GM23338 (cell line): Measurements from ENCODE around the gene ZBTB18. TPM values are rescaled to one million over a fixed set of nuclear protein-coding genes. Genes with fewer than 3 reads are reported as not detected.

Experiments used
- ATAC-seq: fragments of 200-7000 bp; cut with Tn5 transposase; 3 replicates; pipeline ENCODE4 v1.9.1; 2020
- DNase-seq: peaks from one replicate; pipeline ENCODE4 v3.0.0-alpha.2; 2015; ENCODE audit warnings: low spot score
- H2AFZ ChIP-seq: fragments of 200-600 bp; sonication (generic); 2 replicates; pipeline ENCODE4 v1.8.0; 2016; ENCODE audit warnings: antibody characterized with exemption, mild to moderate bottlenecking, moderate library complexity
- H3F3A ChIP-seq: fragments of 200-600 bp; sonication (generic); replicated peaks from 2 replicates; pipeline ENCODE4 v1.8.0; 2017; ENCODE audit warnings: antibody characterized with exemption, mixed run types, low read depth
- H3K27ac ChIP-seq: fragments of 200-600 bp; sonication (generic); 2 replicates; pipeline ENCODE4 v1.6.1; 2016; ENCODE audit warnings: low read depth
- H3K27me3 ChIP-seq: fragments of 200-600 bp; sonication (generic); 2 replicates; pipeline ENCODE4 v1.8.0; 2016; ENCODE audit warnings: mild to moderate bottlenecking, mixed run types, moderate library complexity; ENCODE audit not compliant: insufficient read depth
- H3K36me3 ChIP-seq: fragments of 200-600 bp; sonication (generic); 2 replicates; pipeline ENCODE4 v1.8.0; 2016; ENCODE audit warnings: mild to moderate bottlenecking; ENCODE audit not compliant: insufficient read depth
- H3K4me1 ChIP-seq: fragments of 200-600 bp; sonication (generic); 2 replicates; pipeline ENCODE4 v1.8.0; 2016; ENCODE audit warnings: mild to moderate bottlenecking, moderate library complexity; ENCODE audit not compliant: insufficient read depth
- H3K4me2 ChIP-seq: fragments of 200-600 bp; sonication (generic); 2 replicates; pipeline ENCODE4 v1.7.1; 2017; ENCODE audit warnings: mixed run types
- H3K4me3 ChIP-seq: fragments of 200-600 bp; sonication (generic); 2 replicates; pipeline ENCODE4 v1.6.1; 2016; ENCODE audit warnings: mixed run types
- H3K79me2 ChIP-seq: fragments of 200-600 bp; sonication (generic); replicated peaks from 2 replicates; pipeline ENCODE4 v1.8.0; 2017; ENCODE audit warnings: mild to moderate bottlenecking; ENCODE audit not compliant: insufficient read depth
- H3K9me2 ChIP-seq: fragments of 200-600 bp; sonication (generic); 2 replicates; pipeline ENCODE4 v1.8.0; 2017; ENCODE audit not compliant: insufficient read depth
- H4K20me1 ChIP-seq: fragments of 200-600 bp; sonication (generic); replicated peaks from 2 replicates; pipeline ENCODE4 v1.8.0; 2017; ENCODE audit warnings: mild to moderate bottlenecking; ENCODE audit not compliant: insufficient read depth
- H3K27ac Mint-ChIP-seq: 2 replicates; pipeline ENCODE4 v1.8.0; 2020; ENCODE audit warnings: inconsistent platforms, mild to moderate bottlenecking, moderate library complexity, mixed read lengths
- H3K27me3 Mint-ChIP-seq: 3 replicates; pipeline ENCODE4 v1.8.0; 2022; ENCODE audit warnings: low read depth, mild to moderate bottlenecking, moderate library complexity, mixed read lengths, inconsistent platforms; ENCODE audit not compliant: insufficient read depth, poor library complexity
- H3K36me3 Mint-ChIP-seq: 3 replicates; pipeline ENCODE4 v1.8.0; 2021; ENCODE audit warnings: low read depth, mild to moderate bottlenecking, inconsistent platforms, moderate library complexity, mixed read lengths
- H3K4me1 Mint-ChIP-seq: 3 replicates; pipeline ENCODE4 v1.8.0; 2020; ENCODE audit warnings: mild to moderate bottlenecking, inconsistent platforms, mixed read lengths
- H3K4me3 Mint-ChIP-seq: 3 replicates; pipeline ENCODE4 v1.8.0; 2021; ENCODE audit warnings: moderate library complexity, mild to moderate bottlenecking, inconsistent platforms, mixed read lengths
- H3K9me3 Mint-ChIP-seq: 3 replicates; pipeline ENCODE4 v1.8.0; 2020; ENCODE audit warnings: moderate library complexity, mild to moderate bottlenecking, inconsistent platforms, mixed read lengths
- CREB1 ChIP-seq: fragments of 250-450 bp; sonication (Bioruptor Pico); IDR thresholded peaks from 2 replicates; pipeline ENCODE4 v1.5.0; 2020; ENCODE audit warnings: low read depth, mild to moderate bottlenecking, moderate library complexity
- EZH2 ChIP-seq: fragments of 200-600 bp; sonication (generic); IDR thresholded peaks from one replicate; pipeline ENCODE4 v1.8.0; 2017; ENCODE audit warnings: antibody characterized with exemption, mild to moderate bottlenecking, low read depth; ENCODE audit not compliant: unreplicated experiment
- EZH2phosphoT487 ChIP-seq: fragments of 200-600 bp; sonication (generic); IDR thresholded peaks from one replicate; pipeline ENCODE4 v1.8.1; 2018; ENCODE audit warnings: antibody characterized with exemption; ENCODE audit not compliant: unreplicated experiment
- JUNB ChIP-seq: IDR thresholded peaks from one replicate; pipeline ENCODE4 v1.6.1; 2016; ENCODE audit warnings: antibody characterized with exemption; ENCODE audit not compliant: unreplicated experiment
- NANOG ChIP-seq: IDR thresholded peaks from 2 replicates; pipeline ENCODE4 v1.6.1; 2016; ENCODE audit warnings: antibody characterized with exemption, borderline replicate concordance
- POLR2AphosphoS5 ChIP-seq: IDR thresholded peaks from 2 replicates; pipeline ENCODE4 v1.6.1; 2016; ENCODE audit warnings: antibody characterized with exemption, low read depth
- STAT1 ChIP-seq: IDR thresholded peaks from one replicate; pipeline ENCODE4 v1.6.1; 2016; ENCODE audit warnings: antibody characterized with exemption; ENCODE audit not compliant: unreplicated experiment
- ZNF114 ChIP-seq: fragments of 250-450 bp; sonication (Bioruptor Pico); IDR thresholded peaks from 2 replicates; pipeline ENCODE4 v1.5.0; 2020; ENCODE audit warnings: mild to moderate bottlenecking, moderate library complexity
- ZNF331 ChIP-seq: fragments of 250-450 bp; sonication (Bioruptor Pico); IDR thresholded peaks from 2 replicates; pipeline ENCODE4 v1.5.0; 2020; ENCODE audit warnings: low read depth, mild to moderate bottlenecking, moderate library complexity
- polyA plus RNA-seq: library from polyadenylated mRNA; unstranded; fragments of >200 nt; fragmentation: Nextera tagmentation; extraction: Ambion mirVana; gene quantifications from 2 replicates; pipeline ENCODE4 v1.2.1, GENCODE V29; 2016
- total RNA-seq: library from RNA; depleted of rRNA; stranded (reverse); fragments of >200 nt; shearing (Covaris generic); gene quantifications from 2 replicates; pipeline ENCODE4 v1.2.3, GENCODE V29; 2014
- TF ChIP-seq, protein P1 (sequence below): IDR thresholded peaks from 2 replicates; pipeline ENCODE4 v1.6.1; 2016; ENCODE audit warnings: antibody characterized with exemption
- TF ChIP-seq, protein P2 (sequence below), 2 experiments: fragments of 200-600 bp in 1 of 2; sonication (generic) in 1 of 2; conservative IDR thresholded peaks; 2 replicates each; pipeline versions ENCODE4 v1.5.1 to v1.6.1; 2016 to 2017; ENCODE audit warnings: antibody characterized with exemption in 2 of 2, low read depth in 2 of 2, mild to moderate bottlenecking in 2 of 2, moderate library complexity in 1 of 2
- TF ChIP-seq, protein P3 (sequence below): IDR thresholded peaks from one replicate; pipeline ENCODE4 v1.6.1; 2018; ENCODE audit warnings: antibody characterized with exemption; ENCODE audit not compliant: unreplicated experiment

The ZBTB18 gene
- total and polyA plus RNA-seq, 2 experiments from 2014 or later = 5.5 to 12.2 TPM

DNA sequence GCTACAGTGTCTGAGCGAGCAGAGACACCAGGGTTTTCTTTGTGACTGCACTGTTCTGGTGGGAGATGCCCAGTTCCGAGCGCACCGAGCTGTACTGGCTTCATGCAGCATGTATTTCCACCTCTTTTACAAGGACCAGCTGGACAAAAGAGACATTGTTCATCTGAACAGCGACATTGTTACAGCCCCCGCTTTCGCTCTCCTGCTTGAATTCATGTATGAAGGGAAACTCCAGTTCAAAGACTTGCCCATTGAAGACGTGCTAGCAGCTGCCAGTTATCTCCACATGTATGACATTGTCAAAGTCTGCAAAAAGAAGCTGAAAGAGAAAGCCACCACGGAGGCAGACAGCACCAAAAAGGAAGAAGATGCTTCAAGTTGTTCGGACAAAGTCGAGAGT lies 2.7 kb downstream of the ZBTB18 start:
- no peaks in the 10 kb centered on the region for H3K36me3 ChIP-seq
- H3K79me2 ChIP-seq = peaks cover 55% of the 10 kb centered on the region
- no peak overlapping the region for H3K4me2 ChIP-seq
- H3K4me3 Mint-ChIP-seq = no peak overlapping the region
- no peak overlapping the region for H3K27ac ChIP-seq
- H3K36me3 Mint-ChIP-seq = peaks cover 7% of the 10 kb centered on the region
- H3K4me3 ChIP-seq = no peak overlapping the region
- TF ChIP-seq ZNF331 (CRISPR knock-in tag) (no peak), NANOG (no peak), ZNF114 (CRISPR knock-in tag) (no peak), EZH2 (no peak)
- TF ChIP-seq, protein P1, sequence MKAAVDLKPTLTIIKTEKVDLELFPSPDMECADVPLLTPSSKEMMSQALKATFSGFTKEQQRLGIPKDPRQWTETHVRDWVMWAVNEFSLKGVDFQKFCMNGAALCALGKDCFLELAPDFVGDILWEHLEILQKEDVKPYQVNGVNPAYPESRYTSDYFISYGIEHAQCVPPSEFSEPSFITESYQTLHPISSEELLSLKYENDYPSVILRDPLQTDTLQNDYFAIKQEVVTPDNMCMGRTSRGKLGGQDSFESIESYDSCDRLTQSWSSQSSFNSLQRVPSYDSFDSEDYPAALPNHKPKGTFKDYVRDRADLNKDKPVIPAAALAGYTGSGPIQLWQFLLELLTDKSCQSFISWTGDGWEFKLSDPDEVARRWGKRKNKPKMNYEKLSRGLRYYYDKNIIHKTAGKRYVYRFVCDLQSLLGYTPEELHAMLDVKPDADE = no peak
- DNase-seq (no peak), ATAC-seq (no peak)
- H3K9me2 ChIP-seq = no peaks in the 10 kb centered on the region
- H2AFZ ChIP-seq = no peak overlapping the region
- peaks cover 7% of the 10 kb centered on the region for H3K4me1 Mint-ChIP-seq
- H3K27me3 Mint-ChIP-seq = peaks cover 17% of the 10 kb centered on the region
- H3K27me3 ChIP-seq = peaks cover 13% of the 10 kb centered on the region
- H3K9me3 Mint-ChIP-seq = no peaks in the 10 kb centered on the region
- H3K4me1 ChIP-seq = peaks cover 41% of the 10 kb centered on the region
- H3F3A ChIP-seq = 0 out of 2 replicates have a peak, but pooled peaks cover 4% of the 10 kb centered on the region
- no peak overlapping the region for H3K27ac Mint-ChIP-seq
- H4K20me1 ChIP-seq = peaks cover 18% of the 10 kb centered on the region; the same call in 1 of the 2 replicates

DNA sequence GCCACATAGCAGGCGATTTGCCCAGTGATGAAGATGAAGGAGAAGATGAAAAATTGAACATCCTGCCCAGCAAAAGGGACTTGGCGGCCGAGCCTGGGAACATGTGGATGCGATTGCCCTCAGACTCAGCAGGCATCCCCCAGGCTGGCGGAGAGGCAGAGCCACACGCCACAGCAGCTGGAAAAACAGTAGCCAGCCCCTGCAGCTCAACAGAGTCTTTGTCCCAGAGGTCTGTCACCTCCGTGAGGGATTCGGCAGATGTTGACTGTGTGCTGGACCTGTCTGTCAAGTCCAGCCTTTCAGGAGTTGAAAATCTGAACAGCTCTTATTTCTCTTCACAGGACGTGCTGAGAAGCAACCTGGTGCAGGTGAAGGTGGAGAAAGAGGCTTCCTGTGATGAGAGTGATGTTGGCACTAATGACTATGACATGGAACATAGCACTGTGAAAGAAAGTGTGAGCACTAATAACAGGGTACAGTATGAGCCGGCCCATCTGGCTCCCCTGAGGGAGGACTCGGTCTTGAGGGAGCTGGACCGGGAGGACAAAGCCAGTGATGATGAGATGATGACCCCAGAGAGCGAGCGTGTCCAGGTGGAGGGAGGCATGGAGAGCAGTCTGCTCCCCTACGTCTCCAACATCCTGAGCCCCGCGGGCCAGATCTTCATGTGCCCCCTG lies 3.3 kb downstream of the ZBTB18 start:
- Histone ChIP-seq H4K20me1 (peaks cover 18% of the 10 kb centered on the region; the same call in 1 of the 2 replicates), H3K4me1 (peaks cover 41% of the 10 kb centered on the region), H3K9me2 (no peaks in the 10 kb centered on the region), H3K36me3 (no peaks in the 10 kb centered on the region), H3K27me3 (peaks cover 13% of the 10 kb centered on the region), H2AFZ (no peak overlapping the region), H3K79me2 (peaks cover 55% of the 10 kb centered on the region), H3F3A (0 out of 2 replicates have a peak, but pooled peaks cover 4% of the 10 kb centered on the region), H3K27ac (no peak overlapping the region), H3K4me2 (no peak overlapping the region), H3K4me3 (no peak overlapping the region)
- Mint-ChIP-seq H3K36me3 (peaks cover 7% of the 10 kb centered on the region), H3K27me3 (peaks cover 17% of the 10 kb centered on the region), H3K4me3 (no peak overlapping the region), H3K4me1 (peaks cover 7% of the 10 kb centered on the region), H3K27ac (no peak overlapping the region), H3K9me3 (no peaks in the 10 kb centered on the region)
- ATAC-seq = no peak
- TF ChIP-seq, protein P2, sequence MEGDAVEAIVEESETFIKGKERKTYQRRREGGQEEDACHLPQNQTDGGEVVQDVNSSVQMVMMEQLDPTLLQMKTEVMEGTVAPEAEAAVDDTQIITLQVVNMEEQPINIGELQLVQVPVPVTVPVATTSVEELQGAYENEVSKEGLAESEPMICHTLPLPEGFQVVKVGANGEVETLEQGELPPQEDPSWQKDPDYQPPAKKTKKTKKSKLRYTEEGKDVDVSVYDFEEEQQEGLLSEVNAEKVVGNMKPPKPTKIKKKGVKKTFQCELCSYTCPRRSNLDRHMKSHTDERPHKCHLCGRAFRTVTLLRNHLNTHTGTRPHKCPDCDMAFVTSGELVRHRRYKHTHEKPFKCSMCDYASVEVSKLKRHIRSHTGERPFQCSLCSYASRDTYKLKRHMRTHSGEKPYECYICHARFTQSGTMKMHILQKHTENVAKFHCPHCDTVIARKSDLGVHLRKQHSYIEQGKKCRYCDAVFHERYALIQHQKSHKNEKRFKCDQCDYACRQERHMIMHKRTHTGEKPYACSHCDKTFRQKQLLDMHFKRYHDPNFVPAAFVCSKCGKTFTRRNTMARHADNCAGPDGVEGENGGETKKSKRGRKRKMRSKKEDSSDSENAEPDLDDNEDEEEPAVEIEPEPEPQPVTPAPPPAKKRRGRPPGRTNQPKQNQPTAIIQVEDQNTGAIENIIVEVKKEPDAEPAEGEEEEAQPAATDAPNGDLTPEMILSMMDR (conservative IDR thresholded peaks at IDR 0.05; ENCODE audit: low read depth in 2 of 2) = no peak
- no peak for TF ChIP-seq CREB1 (CRISPR knock-in tag)
- TF ChIP-seq, protein P1 = no peak
- no peak for TF ChIP-seq ZNF331 (CRISPR knock-in tag)
- TF ChIP-seq STAT1 = no peak
- TF ChIP-seq ZNF114 (CRISPR knock-in tag) = no peak
- no peak for TF ChIP-seq EZH2
- no peak for TF ChIP-seq NANOG
- TF ChIP-seq, protein P3, sequence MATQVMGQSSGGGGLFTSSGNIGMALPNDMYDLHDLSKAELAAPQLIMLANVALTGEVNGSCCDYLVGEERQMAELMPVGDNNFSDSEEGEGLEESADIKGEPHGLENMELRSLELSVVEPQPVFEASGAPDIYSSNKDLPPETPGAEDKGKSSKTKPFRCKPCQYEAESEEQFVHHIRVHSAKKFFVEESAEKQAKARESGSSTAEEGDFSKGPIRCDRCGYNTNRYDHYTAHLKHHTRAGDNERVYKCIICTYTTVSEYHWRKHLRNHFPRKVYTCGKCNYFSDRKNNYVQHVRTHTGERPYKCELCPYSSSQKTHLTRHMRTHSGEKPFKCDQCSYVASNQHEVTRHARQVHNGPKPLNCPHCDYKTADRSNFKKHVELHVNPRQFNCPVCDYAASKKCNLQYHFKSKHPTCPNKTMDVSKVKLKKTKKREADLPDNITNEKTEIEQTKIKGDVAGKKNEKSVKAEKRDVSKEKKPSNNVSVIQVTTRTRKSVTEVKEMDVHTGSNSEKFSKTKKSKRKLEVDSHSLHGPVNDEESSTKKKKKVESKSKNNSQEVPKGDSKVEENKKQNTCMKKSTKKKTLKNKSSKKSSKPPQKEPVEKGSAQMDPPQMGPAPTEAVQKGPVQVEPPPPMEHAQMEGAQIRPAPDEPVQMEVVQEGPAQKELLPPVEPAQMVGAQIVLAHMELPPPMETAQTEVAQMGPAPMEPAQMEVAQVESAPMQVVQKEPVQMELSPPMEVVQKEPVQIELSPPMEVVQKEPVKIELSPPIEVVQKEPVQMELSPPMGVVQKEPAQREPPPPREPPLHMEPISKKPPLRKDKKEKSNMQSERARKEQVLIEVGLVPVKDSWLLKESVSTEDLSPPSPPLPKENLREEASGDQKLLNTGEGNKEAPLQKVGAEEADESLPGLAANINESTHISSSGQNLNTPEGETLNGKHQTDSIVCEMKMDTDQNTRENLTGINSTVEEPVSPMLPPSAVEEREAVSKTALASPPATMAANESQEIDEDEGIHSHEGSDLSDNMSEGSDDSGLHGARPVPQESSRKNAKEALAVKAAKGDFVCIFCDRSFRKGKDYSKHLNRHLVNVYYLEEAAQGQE = no peak
- no peak for TF ChIP-seq JUNB
- no peak for TF ChIP-seq EZH2phosphoT487
- TF ChIP-seq POLR2AphosphoS5 = no peak
- no peak for DNase-seq
